Islet precursor cell (in vitro differentiated cells): ENCODE results near the gene GRID2.
"Not testable (repeated sequence)": the region's sequence is repeated elsewhere in the genome, so short reads cannot be mapped to it uniquely, and the experiment has no call there.

Experiments
- DNase-seq: peaks from one replicate; pipeline ENCODE4 v3.0.0-alpha.2; 2018

Gene GRID2

GRCh38 chr4:92444143-92444843, 140.5 kb downstream of the GRID2 start:
- DNase-seq, result not testable (repeated sequence)

GRCh38 chr4:92445127-92445526, 141.4 kb downstream of the GRID2 start:
- no peak for DNase-seq

- DNase-seq, result no peak
Measured at GRCh38 chr4:92447255-92447905, 143.6 kb downstream of the GRID2 start.

GRCh38 chr4:92448176-92448575, 144.4 kb downstream of the GRID2 start:
- not testable (repeated sequence) for DNase-seq

- DNase-seq, result no peak
Measured at GRCh38 chr4:92450694-92451093, 146.9 kb downstream of the GRID2 start.

GRCh38 chr4:92451782-92452181, 148.0 kb downstream of the GRID2 start:
- DNase-seq, result no peak

- DNase-seq, result not testable (repeated sequence)
Measured at GRCh38 chr4:92452383-92452782, 148.6 kb downstream of the GRID2 start.

GRCh38 chr4:92455329-92455839, 151.6 kb downstream of the GRID2 start:
- DNase-seq, result no peak

- no peak for DNase-seq
Measured at GRCh38 chr4:92455951-92456350, 152.2 kb downstream of the GRID2 start.

GRCh38 chr4:92461732-92462131, 158.0 kb downstream of the GRID2 start:
- no peak for DNase-seq

- DNase-seq, result no peak
Measured at GRCh38 chr4:92477298-92477697, 173.5 kb downstream of the GRID2 start.

GRCh38 chr4:92483341-92483740, 179.6 kb downstream of the GRID2 start:
- DNase-seq, result no peak

- DNase-seq, result no peak
Measured at GRCh38 chr4:92488496-92488895, 184.7 kb downstream of the GRID2 start.

- DNase-seq, result no peak
Measured at GRCh38 chr4:92497141-92497540, 193.4 kb downstream of the GRID2 start.

GRCh38 chr4:92501456-92501855, 197.7 kb downstream of the GRID2 start:
- no peak for DNase-seq

GRCh38 chr4:92506933-92507332, 203.2 kb downstream of the GRID2 start:
- DNase-seq, result no peak

GRCh38 chr4:92514627-92515026, 210.9 kb downstream of the GRID2 start:
- no peak for DNase-seq

- no peak for DNase-seq
Measured at GRCh38 chr4:92516450-92516849, 212.7 kb downstream of the GRID2 start.

- no peak for DNase-seq
Measured at GRCh38 chr4:92519727-92520126, 216.0 kb downstream of the GRID2 start.

GRCh38 chr4:92520563-92520962, 216.8 kb downstream of the GRID2 start:
- DNase-seq, result peak; percentile 80

GRCh38 chr4:92521941-92522340, 218.2 kb downstream of the GRID2 start:
- DNase-seq, result no peak

- no peak for DNase-seq
Measured at GRCh38 chr4:92522356-92522755, 218.6 kb downstream of the GRID2 start.

- DNase-seq, result no peak
Measured at GRCh38 chr4:92524131-92524530, 220.4 kb downstream of the GRID2 start.

GRCh38 chr4:92528541-92528940, 224.8 kb downstream of the GRID2 start:
- DNase-seq, result no peak

GRCh38 chr4:92529510-92529909, 225.7 kb downstream of the GRID2 start:
- DNase-seq, result no peak
